Measurements from ENCODE around the gene AUTS2.

The AUTS2 gene

GRCh38 chr7:70030745-70031144 lies 432.5 kb downstream of the AUTS2 start:
- no peak overlapping the region for H3K4me3 ChIP-seq (ENCODE audit: low read depth, low read length)
- H3K27ac ChIP-seq (ENCODE audit: low read depth, low read length): no peak overlapping the region

GRCh38 chr7:70031245-70031644 lies 433.0 kb downstream of the AUTS2 start:
- Histone ChIP-seq H3K27me3 (ENCODE audit: control insufficient read depth, insufficient read depth, low read length) (no peaks in the 10 kb centered on the region), H3K27ac (ENCODE audit: low read depth, low read length) (no peak overlapping the region), H3K36me3 (ENCODE audit: control insufficient read depth, insufficient read depth, low read length) (no peaks in the 10 kb centered on the region), H3K4me3 (ENCODE audit: low read depth, low read length) (no peak overlapping the region), H3K9me3 (ENCODE audit: control insufficient read depth, insufficient read depth, low read depth, low read length) (no peaks in the 10 kb centered on the region), H3K4me1 (ENCODE audit: control insufficient read depth, insufficient read depth, low read length) (peaks cover 17% of the 10 kb centered on the region), H3K9ac (ENCODE audit: low read length) (no peak overlapping the region)

More at GRCh38 chr7:70030745-70031144, 432.5 kb downstream of the AUTS2 start:
- Histone ChIP-seq H3K4me1 (ENCODE audit: control insufficient read depth, insufficient read depth, low read length) (peaks cover 19% of the 10 kb centered on the region), H3K27me3 (ENCODE audit: control insufficient read depth, insufficient read depth, low read length) (no peaks in the 10 kb centered on the region), H3K36me3 (ENCODE audit: control insufficient read depth, insufficient read depth, low read length) (no peaks in the 10 kb centered on the region), H3K9ac (ENCODE audit: low read length) (no peak overlapping the region), H3K9me3 (ENCODE audit: control insufficient read depth, insufficient read depth, low read depth, low read length) (no peaks in the 10 kb centered on the region)

- H3K4me3 ChIP-seq (ENCODE audit: low read depth, low read length): no peak overlapping the region
These were observed 434.4 kb downstream of the AUTS2 start for GRCh38 chr7:70032649-70033048.

DNA sequence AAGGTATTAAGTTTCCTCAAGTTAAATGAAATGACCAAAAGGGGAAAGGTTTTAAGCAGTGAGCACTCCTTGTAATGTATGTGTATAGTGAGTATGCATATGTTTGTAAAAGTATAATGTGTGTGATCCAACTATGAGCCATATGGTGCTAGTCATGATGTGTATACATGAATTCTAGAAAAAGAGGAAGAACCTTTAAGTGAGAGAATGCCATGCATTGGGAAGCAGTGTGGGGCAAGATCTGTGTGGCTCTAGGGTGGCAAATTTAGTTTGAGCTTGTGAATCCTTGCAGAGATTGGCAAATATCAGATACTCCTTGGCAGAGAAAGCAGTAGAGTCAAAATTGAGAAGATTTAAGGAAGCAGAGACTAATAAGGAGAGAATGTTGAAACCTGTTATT lies 435.0 kb downstream of the AUTS2 start:
- no peaks in the 10 kb centered on the region for H3K36me3 ChIP-seq (ENCODE audit: control insufficient read depth, insufficient read depth, low read length)
- H3K9me3 ChIP-seq (ENCODE audit: control insufficient read depth, insufficient read depth, low read depth, low read length): no peaks in the 10 kb centered on the region
- no peaks in the 10 kb centered on the region for H3K27me3 ChIP-seq (ENCODE audit: control insufficient read depth, insufficient read depth, low read length)
- H3K4me1 ChIP-seq (ENCODE audit: control insufficient read depth, insufficient read depth, low read length): peaks cover 19% of the 10 kb centered on the region
- H3K27ac ChIP-seq (ENCODE audit: low read depth, low read length): no peak overlapping the region
- H3K9ac ChIP-seq (ENCODE audit: low read length): no peak overlapping the region
- no peak overlapping the region for H3K4me3 ChIP-seq (ENCODE audit: low read depth, low read length)

More at GRCh38 chr7:70032649-70033048, 434.4 kb downstream of the AUTS2 start:
- Histone ChIP-seq H3K27ac (ENCODE audit: low read depth, low read length) (no peak overlapping the region), H3K27me3 (ENCODE audit: control insufficient read depth, insufficient read depth, low read length) (no peaks in the 10 kb centered on the region), H3K9ac (ENCODE audit: low read length) (no peak overlapping the region), H3K4me1 (ENCODE audit: control insufficient read depth, insufficient read depth, low read length) (peaks cover 19% of the 10 kb centered on the region), H3K36me3 (ENCODE audit: control insufficient read depth, insufficient read depth, low read length) (no peaks in the 10 kb centered on the region), H3K9me3 (ENCODE audit: control insufficient read depth, insufficient read depth, low read depth, low read length) (no peaks in the 10 kb centered on the region)

GRCh38 chr7:70034999-70035398 lies 436.7 kb downstream of the AUTS2 start:
- H3K9ac ChIP-seq (ENCODE audit: low read length): no peak overlapping the region
- H3K27ac ChIP-seq (ENCODE audit: low read depth, low read length): no peak overlapping the region
- no peaks in the 10 kb centered on the region for H3K36me3 ChIP-seq (ENCODE audit: control insufficient read depth, insufficient read depth, low read length)
- peaks cover 19% of the 10 kb centered on the region for H3K4me1 ChIP-seq (ENCODE audit: control insufficient read depth, insufficient read depth, low read length)
- no peaks in the 10 kb centered on the region for H3K27me3 ChIP-seq (ENCODE audit: control insufficient read depth, insufficient read depth, low read length)
- H3K4me3 ChIP-seq (ENCODE audit: low read depth, low read length): no peak overlapping the region
- no peaks in the 10 kb centered on the region for H3K9me3 ChIP-seq (ENCODE audit: control insufficient read depth, insufficient read depth, low read depth, low read length)

- no peaks in the 10 kb centered on the region for H3K36me3 ChIP-seq (ENCODE audit: control insufficient read depth, insufficient read depth, low read length)
- no peak overlapping the region for H3K9ac ChIP-seq (ENCODE audit: low read length)
- no peaks in the 10 kb centered on the region for H3K9me3 ChIP-seq (ENCODE audit: control insufficient read depth, insufficient read depth, low read depth, low read length)
- no peaks in the 10 kb centered on the region for H3K27me3 ChIP-seq (ENCODE audit: control insufficient read depth, insufficient read depth, low read length)
- peaks cover 19% of the 10 kb centered on the region for H3K4me1 ChIP-seq (ENCODE audit: control insufficient read depth, insufficient read depth, low read length)
- no peak overlapping the region for H3K27ac ChIP-seq (ENCODE audit: low read depth, low read length)
- H3K4me3 ChIP-seq (ENCODE audit: low read depth, low read length): no peak overlapping the region
These were observed 437.2 kb downstream of the AUTS2 start for GRCh38 chr7:70035519-70035918.

- Histone ChIP-seq H3K36me3 (ENCODE audit: control insufficient read depth, insufficient read depth, low read length) (no peaks in the 10 kb centered on the region), H3K27ac (ENCODE audit: low read depth, low read length) (no peak overlapping the region), H3K4me3 (ENCODE audit: low read depth, low read length) (no peak overlapping the region), H3K4me1 (ENCODE audit: control insufficient read depth, insufficient read depth, low read length) (peaks cover 18% of the 10 kb centered on the region), H3K27me3 (ENCODE audit: control insufficient read depth, insufficient read depth, low read length) (no peaks in the 10 kb centered on the region), H3K9ac (ENCODE audit: low read length) (no peak overlapping the region), H3K9me3 (ENCODE audit: control insufficient read depth, insufficient read depth, low read depth, low read length) (no peaks in the 10 kb centered on the region)
These were observed 437.7 kb downstream of the AUTS2 start for GRCh38 chr7:70035955-70036354.

- no peak overlapping the region for H3K9ac ChIP-seq (ENCODE audit: low read length)
- peaks cover 13% of the 10 kb centered on the region for H3K4me1 ChIP-seq (ENCODE audit: control insufficient read depth, insufficient read depth, low read length)
- H3K9me3 ChIP-seq (ENCODE audit: control insufficient read depth, insufficient read depth, low read depth, low read length): no peaks in the 10 kb centered on the region
- no peak overlapping the region for H3K4me3 ChIP-seq (ENCODE audit: low read depth, low read length)
- no peaks in the 10 kb centered on the region for H3K27me3 ChIP-seq (ENCODE audit: control insufficient read depth, insufficient read depth, low read length)
- no peaks in the 10 kb centered on the region for H3K36me3 ChIP-seq (ENCODE audit: control insufficient read depth, insufficient read depth, low read length)
- no peak overlapping the region for H3K27ac ChIP-seq (ENCODE audit: low read depth, low read length)
These were observed 438.4 kb downstream of the AUTS2 start for GRCh38 chr7:70036695-70037094.

GRCh38 chr7:70037171-70037933 lies 439.1 kb downstream of the AUTS2 start:
- Histone ChIP-seq H3K27me3 (ENCODE audit: control insufficient read depth, insufficient read depth, low read length) (no peaks in the 10 kb centered on the region), H3K36me3 (ENCODE audit: control insufficient read depth, insufficient read depth, low read length) (no peaks in the 10 kb centered on the region), H3K4me1 (ENCODE audit: control insufficient read depth, insufficient read depth, low read length) (peaks cover 12% of the 10 kb centered on the region), H3K9me3 (ENCODE audit: control insufficient read depth, insufficient read depth, low read depth, low read length) (no peaks in the 10 kb centered on the region), H3K27ac (ENCODE audit: low read depth, low read length) (no peak overlapping the region), H3K4me3 (ENCODE audit: low read depth, low read length) (no peak overlapping the region), H3K9ac (ENCODE audit: low read length) (no peak overlapping the region)

GRCh38 chr7:70040051-70040450 lies 441.8 kb downstream of the AUTS2 start:
- Histone ChIP-seq H3K4me3 (ENCODE audit: low read depth, low read length) (no peak overlapping the region), H3K27me3 (ENCODE audit: control insufficient read depth, insufficient read depth, low read length) (no peaks in the 10 kb centered on the region), H3K9ac (ENCODE audit: low read length) (no peak overlapping the region), H3K9me3 (ENCODE audit: control insufficient read depth, insufficient read depth, low read depth, low read length) (no peaks in the 10 kb centered on the region), H3K36me3 (ENCODE audit: control insufficient read depth, insufficient read depth, low read length) (no peaks in the 10 kb centered on the region), H3K4me1 (ENCODE audit: control insufficient read depth, insufficient read depth, low read length) (peaks cover 16% of the 10 kb centered on the region), H3K27ac (ENCODE audit: low read depth, low read length) (no peak overlapping the region)

- Histone ChIP-seq H3K27me3 (ENCODE audit: control insufficient read depth, insufficient read depth, low read length) (no peaks in the 10 kb centered on the region), H3K4me3 (ENCODE audit: low read depth, low read length) (no peak overlapping the region), H3K9me3 (ENCODE audit: control insufficient read depth, insufficient read depth, low read depth, low read length) (no peaks in the 10 kb centered on the region), H3K9ac (ENCODE audit: low read length) (no peak overlapping the region), H3K36me3 (ENCODE audit: control insufficient read depth, insufficient read depth, low read length) (no peaks in the 10 kb centered on the region), H3K4me1 (ENCODE audit: control insufficient read depth, insufficient read depth, low read length) (peaks cover 13% of the 10 kb centered on the region; the same call in 1 of the 2 replicates), H3K27ac (ENCODE audit: low read depth, low read length) (no peak overlapping the region)
These were observed 442.9 kb downstream of the AUTS2 start for GRCh38 chr7:70040970-70041766.
